Natural killer cell (primary cell): Measurements from ENCODE around the gene ADGRD1. TPM values are rescaled to one million over a fixed set of nuclear protein-coding genes. Genes with fewer than 3 reads are reported as not detected.

Source experiments
- ATAC-seq, 3 donors: fragments of 150-1000 bp in 2 of 3; fragments of 200-7000 bp in 1 of 3; cut with Tn5 transposase; 1 replicate in 1 of 3; 2 replicates in 2 of 3; pipeline ENCODE4 v1.10.0; 2021; ENCODE audit warnings: mild to moderate bottlenecking in 2 of 3, moderate library complexity in 2 of 3
- DNase-seq, 2 donors: peaks; one replicate each; pipeline versions ENCODE4 v3.0.0 to v3.0.0-alpha.2; 2013 to 2021; ENCODE audit warnings: mixed read lengths in 1 of 2
- H3K27ac ChIP-seq: one replicate; pipeline ENCODE4 v1.5.1; 2013; ENCODE audit warnings: mild to moderate bottlenecking, low read length
- H3K27me3 ChIP-seq: one replicate; pipeline ENCODE4 v1.6.1; 2013; ENCODE audit warnings: low read length; ENCODE audit not compliant: control insufficient read depth, insufficient read depth
- H3K36me3 ChIP-seq: one replicate; pipeline ENCODE4 v1.6.1; 2013; ENCODE audit warnings: low read length; ENCODE audit not compliant: control insufficient read depth, insufficient read depth
- H3K4me1 ChIP-seq: one replicate; pipeline ENCODE4 v1.6.1; 2013; ENCODE audit warnings: low read length; ENCODE audit not compliant: control insufficient read depth, insufficient read depth
- H3K4me3 ChIP-seq: one replicate; pipeline ENCODE4 v1.5.1; 2013; ENCODE audit warnings: low read length
- H3K9me3 ChIP-seq: one replicate; pipeline ENCODE4 v1.6.1; 2013; ENCODE audit warnings: low read length; ENCODE audit not compliant: control insufficient read depth, insufficient read depth
- H3K27ac Mint-ChIP-seq, 2 donors: one replicate each; pipeline ENCODE4 v1.8.0; 2022; ENCODE audit warnings: mild to moderate bottlenecking in 2 of 2, mixed read lengths in 2 of 2, moderate library complexity in 1 of 2
- H3K27me3 Mint-ChIP-seq, 2 donors: one replicate each; pipeline ENCODE4 v1.8.0; 2022; ENCODE audit warnings: low read depth in 2 of 2, mixed read lengths in 2 of 2
- H3K36me3 Mint-ChIP-seq: one replicate; pipeline ENCODE4 v1.8.0; 2022; ENCODE audit warnings: mixed read lengths
- H3K4me1 Mint-ChIP-seq, 2 donors: one replicate each; pipeline ENCODE4 v1.8.0; 2022; ENCODE audit warnings: mixed read lengths in 2 of 2
- H3K4me3 Mint-ChIP-seq: one replicate; pipeline ENCODE4 v1.8.0; 2022; ENCODE audit warnings: mild to moderate bottlenecking, moderate library complexity, mixed read lengths
- H3K9me3 Mint-ChIP-seq, 2 donors: one replicate each; pipeline ENCODE4 v1.8.0; 2022; ENCODE audit warnings: mixed read lengths in 2 of 2
- CTCF ChIP-seq: fragments of 200-600 bp; IDR thresholded peaks from one replicate; pipeline ENCODE4 v1.8.0; 2022; ENCODE audit warnings: antibody characterized with exemption
- WGBS: methylation state at CpG from one replicate; pipeline ENCODE4 v1.1.7; 2013; ENCODE audit warnings: missing lambda C conversion rate; ENCODE audit not compliant: insufficient coverage; 5-methylcytosine and 5-hydroxymethylcytosine counted together
- intact Hi-C: fragments of 100-400 bp; cut with micrococcal nuclease; formaldehyde crosslinking; loops from one replicate; pipeline ENCODE4 v1.14.2; 2022
- total RNA-seq, 4 donors: library from RNA; stranded (reverse); fragments of 120-200 nt in 1 of 4; gene quantifications; one replicate each; pipeline versions ENCODE4 v1.2.3 to v1.2.4, GENCODE V29; 2013 to 2022

ADGRD1 gene
- total RNA-seq, 3 donors from 2014 or later (not counting 1 experiment from before 2014, with no cell fraction given), result 0.50 to 3.9 (median 1.4) TPM

- no peak for TF ChIP-seq CTCF
- H3K27ac ChIP-seq, result no peak overlapping the region
- Mint-ChIP-seq H3K27ac (no peak overlapping the region), H3K27me3 (no peaks in the 10 kb centered on the region), H3K36me3 (no peaks in the 10 kb centered on the region), H3K4me1 (no peaks in the 10 kb centered on the region), H3K4me3 (no peak overlapping the region), H3K9me3 (no peaks in the 10 kb centered on the region)
- no peak for ATAC-seq
- H3K36me3 ChIP-seq, result no peaks in the 10 kb centered on the region
- H3K9me3 ChIP-seq, result no peaks in the 10 kb centered on the region
- intact Hi-C loops, result no loop called here
- H3K4me1 ChIP-seq, result no peaks in the 10 kb centered on the region
- no peak for DNase-seq
- 91% methylated on average over 15 of the region's 15 CpGs for WGBS
- H3K4me3 ChIP-seq, result no peak overlapping the region
- no peaks in the 10 kb centered on the region for H3K27me3 ChIP-seq
These were observed 90.4 kb downstream of the ADGRD1 start for GRCh38 chr12:131044136-131044535.

GRCh38 chr12:131044760-131045381 lies 91.2 kb downstream of the ADGRD1 start:
- no peak overlapping the region for H3K27ac ChIP-seq
- no peaks in the 10 kb centered on the region for H3K9me3 Mint-ChIP-seq
- no peaks in the 10 kb centered on the region for H3K36me3 ChIP-seq
- WGBS, result 95% methylated on average over 56 of the region's 56 CpGs
- H3K4me1 ChIP-seq, result no peaks in the 10 kb centered on the region
- H3K36me3 Mint-ChIP-seq, result no peaks in the 10 kb centered on the region
- DNase-seq, result peak in 1 of 2 donors; percentile 10
- H3K27ac Mint-ChIP-seq, result no peak overlapping the region
- H3K27me3 Mint-ChIP-seq, result no peaks in the 10 kb centered on the region
- no peaks in the 10 kb centered on the region for H3K9me3 ChIP-seq
- TF ChIP-seq CTCF, result no peak
- no peak for ATAC-seq
- no peak overlapping the region for H3K4me3 Mint-ChIP-seq
- no peaks in the 10 kb centered on the region for H3K4me1 Mint-ChIP-seq
- H3K4me3 ChIP-seq, result no peak overlapping the region
- intact Hi-C loops, result no loop called here
- no peaks in the 10 kb centered on the region for H3K27me3 ChIP-seq

- Mint-ChIP-seq H3K4me3 (no peak overlapping the region), H3K36me3 (no peaks in the 10 kb centered on the region)
These were observed 92.2 kb downstream of the ADGRD1 start for GRCh38 chr12:131045705-131046460.

More at GRCh38 chr12:131045705-131046460, 92.2 kb downstream of the ADGRD1 start:
- no peak for DNase-seq
- no peak overlapping the region for H3K27ac ChIP-seq
- intact Hi-C loops, result no loop called here
- no peak overlapping the region for H3K4me3 ChIP-seq
- H3K4me1 ChIP-seq, result no peaks in the 10 kb centered on the region
- H3K27me3 Mint-ChIP-seq, result no peaks in the 10 kb centered on the region
- whole genome bisulfite sequencing, result 96% methylated on average over 13 of the region's 13 CpGs
- H3K9me3 ChIP-seq, result no peaks in the 10 kb centered on the region
- no peak overlapping the region for H3K27ac Mint-ChIP-seq
- no peak for ATAC-seq
- no peaks in the 10 kb centered on the region for H3K4me1 Mint-ChIP-seq
- H3K9me3 Mint-ChIP-seq, result no peaks in the 10 kb centered on the region
- no peaks in the 10 kb centered on the region for H3K27me3 ChIP-seq
- no peak for TF ChIP-seq CTCF
- no peaks in the 10 kb centered on the region for H3K36me3 ChIP-seq
